Kidney (tissue), 14 donors: ENCODE results near the gene EPHA6. TPM values are rescaled to one million over a fixed set of nuclear protein-coding genes. Genes with fewer than 3 reads are reported as not detected.
"Not testable (repeated sequence)": the region's sequence is repeated elsewhere in the genome, so short reads cannot be mapped to it uniquely, and the experiment has no call there.

Experiments used
- DNase-seq, 5 donors: peaks; one replicate each; pipeline ENCODE4 v3.0.0-alpha.2; 2013 to 2020
- FAIRE-seq: peaks from 2 replicates; lab custom pipeline; 2012; peaks lifted over from hg19 to GRCh38; lab: Jason Lieb, UNC
- H3K27ac ChIP-seq, 2 donors: one replicate each; pipeline ENCODE4 v1.7.0; 2013; ENCODE audit warnings: low read depth in 2 of 2, low read length in 2 of 2, inconsistent platforms in 1 of 2
- H3K27me3 ChIP-seq: one replicate; pipeline ENCODE4 v1.7.1; 2013; ENCODE audit warnings: low read length, inconsistent platforms; ENCODE audit not compliant: control insufficient read depth, insufficient read depth
- H3K36me3 ChIP-seq, 3 donors: one replicate each; pipeline versions ENCODE4 v1.7.0 to v1.7.1; 2013; ENCODE audit warnings: low read length in 3 of 3, control low read depth in 1 of 3, inconsistent platforms in 1 of 3; ENCODE audit not compliant: insufficient read depth in 3 of 3, control insufficient read depth in 2 of 3
- H3K4me1 ChIP-seq, 3 donors: one replicate each; pipeline versions ENCODE4 v1.7.0 to v1.7.1; 2013; ENCODE audit warnings: low read length in 3 of 3, inconsistent platforms in 1 of 3, low read depth in 1 of 3; ENCODE audit not compliant: control insufficient read depth in 2 of 3, insufficient read depth in 2 of 3
- H3K4me3 ChIP-seq, 3 donors: one replicate each; pipeline versions ENCODE4 v1.7.0 to v1.8.1; 2013; ENCODE audit warnings: low read length in 3 of 3, control low read depth in 1 of 3, inconsistent platforms in 1 of 3
- H3K9ac ChIP-seq, 3 donors: one replicate each; pipeline versions ENCODE4 v1.7.0 to v1.7.1; 2013; ENCODE audit warnings: low read length in 3 of 3, control low read depth in 1 of 3, inconsistent platforms in 1 of 3
- H3K9me3 ChIP-seq, 3 donors: one replicate each; pipeline versions ENCODE4 v1.7.0 to v1.7.1; 2013; ENCODE audit warnings: low read length in 3 of 3, control low read depth in 1 of 3, inconsistent platforms in 1 of 3; ENCODE audit not compliant: control insufficient read depth in 2 of 3, insufficient read depth in 1 of 3
- CTCF ChIP-seq: IDR thresholded peaks from 3 replicates; pipeline ENCODE4 v1.5.1; 2012; ENCODE audit warnings: mild to moderate bottlenecking, moderate library complexity, borderline replicate concordance; ENCODE audit not compliant: insufficient read depth; ENCODE audit errors: extremely low read depth
- intact Hi-C: fragments of 100-400 bp; cut with DNase I; formaldehyde crosslinking; loops from one replicate; pipeline ENCODE4 v1.11.1; 2022
- polyA plus RNA-seq: library from polyadenylated mRNA; stranded (reverse); fragments of 350-450 nt; fragmentation: Illumina TruSeq; extraction: RNeasy Lipid Tissue Mini Kit (QIAGEN cat#74804); gene quantifications from one replicate; pipeline ENCODE4 v1.2.3, GENCODE V29; 2014; ENCODE audit warnings: low read depth, low replicate concordance; ENCODE audit not compliant: insufficient read depth
- total RNA-seq: library from RNA; stranded (reverse); fragmentation: NEBNext Ultra II Directional; extraction: Animal tissue kit (Norgen Biotek cat#: 25700); gene quantifications from one replicate; pipeline ENCODE4 v1.2.1, GENCODE V29; 2021
- donor health status: control.
- donor health status: control.
- donor health status: control.
- donor health status: control.
- donor health status: control.
- donor health status: DM: yes; HTN: yes; CAD: no.
- donor health status: Normal renal cell carcinoma (clear cell type).

Gene EPHA6
- total and polyA plus RNA-seq, 2 donors from 2014 or later = 0.66 TPM; not detected in 1

GRCh38 chr3:96970211-96970610, 155.8 kb downstream of the EPHA6 start:
- H3K27ac ChIP-seq = no peak overlapping the region
- no peaks in the 10 kb centered on the region for H3K27me3 ChIP-seq
- FAIRE-seq = no peak
- H3K9ac ChIP-seq = no peak overlapping the region
- DNase-seq = no peak
- intact Hi-C loops = no loop called here
- no peaks in the 10 kb centered on the region for H3K36me3 ChIP-seq
- H3K4me1 ChIP-seq = no peaks in the 10 kb centered on the region
- no peak overlapping the region for H3K4me3 ChIP-seq
- H3K9me3 ChIP-seq = no peaks in the 10 kb centered on the region
- no peak for TF ChIP-seq CTCF

GRCh38 chr3:96977671-96978070, 163.3 kb downstream of the EPHA6 start:
- Histone ChIP-seq H3K4me1 (no peaks in the 10 kb centered on the region), H3K4me3 (no peak overlapping the region), H3K36me3 (no peaks in the 10 kb centered on the region), H3K27me3 (no peaks in the 10 kb centered on the region), H3K27ac (no peak overlapping the region), H3K9ac (no peak overlapping the region), H3K9me3 (no peaks in the 10 kb centered on the region)
- FAIRE-seq (no peak), DNase-seq (no peak)
- TF ChIP-seq CTCF = no peak
- intact Hi-C loops = no loop called here

- FAIRE-seq, H3K4me3 ChIP-seq, intact Hi-C loops: not testable (repeated sequence)
Measured at GRCh38 chr3:96983716-96984115, 169.3 kb downstream of the EPHA6 start.

GRCh38 chr3:96986241-96986640, 171.8 kb downstream of the EPHA6 start:
- no peak for TF ChIP-seq CTCF

More at GRCh38 chr3:96983716-96984115, 169.3 kb downstream of the EPHA6 start:
- H3K9ac ChIP-seq, H3K9me3 ChIP-seq, DNase-seq, H3K27me3 ChIP-seq, H3K36me3 ChIP-seq, H3K27ac ChIP-seq, H3K4me1 ChIP-seq: not testable (repeated sequence)

More at GRCh38 chr3:96986241-96986640, 171.8 kb downstream of the EPHA6 start:
- Histone ChIP-seq H3K27me3 (no peaks in the 10 kb centered on the region), H3K4me3 (no peak overlapping the region), H3K4me1 (no peaks in the 10 kb centered on the region), H3K36me3 (no peaks in the 10 kb centered on the region), H3K9me3 (no peaks in the 10 kb centered on the region), H3K9ac (no peak overlapping the region), H3K27ac (no peak overlapping the region)
- intact Hi-C loops = no loop called here
- FAIRE-seq (no peak), DNase-seq (no peak)
